ENCODE results near the gene SLC22A23.

DNA sequence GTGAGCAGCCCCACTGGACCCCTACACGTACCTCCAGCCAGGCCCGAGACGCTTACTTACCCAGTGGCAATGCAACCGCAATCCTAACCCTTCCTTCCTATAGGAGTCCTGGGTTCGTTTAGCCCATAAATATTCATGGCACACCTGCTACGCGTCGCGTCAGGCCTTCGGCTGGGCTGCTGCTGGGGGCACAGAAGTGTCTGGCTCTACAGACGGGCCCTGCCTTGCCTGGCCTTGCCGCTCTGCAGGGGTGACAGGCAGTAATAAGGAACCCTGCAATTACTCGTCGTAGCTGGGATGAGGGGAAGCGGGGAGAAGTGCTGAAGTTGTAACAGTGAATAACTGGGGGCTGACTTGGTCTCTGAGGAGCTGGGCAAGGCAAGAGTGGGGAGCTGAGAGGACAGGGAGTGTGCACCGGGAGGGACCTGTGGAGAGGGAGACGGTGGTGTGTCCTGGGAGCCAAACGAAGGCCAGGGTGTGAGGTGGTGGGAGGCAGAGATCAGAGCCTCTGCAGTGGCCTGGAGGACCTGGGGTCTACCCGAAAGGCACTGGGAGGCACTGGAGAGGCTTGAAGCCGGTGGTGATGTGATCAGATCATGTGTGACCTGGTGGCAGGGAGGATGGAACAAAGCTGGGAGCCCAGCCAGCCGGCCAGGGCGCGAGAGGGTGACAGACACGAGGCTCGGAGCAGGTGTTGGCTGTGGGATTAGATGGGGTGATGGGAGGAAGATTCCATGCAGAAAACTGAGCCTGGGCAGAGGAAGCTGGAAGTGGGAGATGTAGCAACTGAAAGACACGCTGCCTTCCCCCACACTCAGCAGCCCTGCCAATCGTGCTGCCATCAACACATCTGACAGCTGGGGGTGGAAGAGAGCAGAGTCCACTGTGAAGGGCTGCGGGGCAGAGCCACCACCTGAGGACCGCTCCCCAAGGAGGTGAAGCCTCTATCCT lies 161.7 kb downstream of the SLC22A23 start:
- TF ChIP-seq, protein P1, sequence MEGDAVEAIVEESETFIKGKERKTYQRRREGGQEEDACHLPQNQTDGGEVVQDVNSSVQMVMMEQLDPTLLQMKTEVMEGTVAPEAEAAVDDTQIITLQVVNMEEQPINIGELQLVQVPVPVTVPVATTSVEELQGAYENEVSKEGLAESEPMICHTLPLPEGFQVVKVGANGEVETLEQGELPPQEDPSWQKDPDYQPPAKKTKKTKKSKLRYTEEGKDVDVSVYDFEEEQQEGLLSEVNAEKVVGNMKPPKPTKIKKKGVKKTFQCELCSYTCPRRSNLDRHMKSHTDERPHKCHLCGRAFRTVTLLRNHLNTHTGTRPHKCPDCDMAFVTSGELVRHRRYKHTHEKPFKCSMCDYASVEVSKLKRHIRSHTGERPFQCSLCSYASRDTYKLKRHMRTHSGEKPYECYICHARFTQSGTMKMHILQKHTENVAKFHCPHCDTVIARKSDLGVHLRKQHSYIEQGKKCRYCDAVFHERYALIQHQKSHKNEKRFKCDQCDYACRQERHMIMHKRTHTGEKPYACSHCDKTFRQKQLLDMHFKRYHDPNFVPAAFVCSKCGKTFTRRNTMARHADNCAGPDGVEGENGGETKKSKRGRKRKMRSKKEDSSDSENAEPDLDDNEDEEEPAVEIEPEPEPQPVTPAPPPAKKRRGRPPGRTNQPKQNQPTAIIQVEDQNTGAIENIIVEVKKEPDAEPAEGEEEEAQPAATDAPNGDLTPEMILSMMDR (IDR thresholded peaks at IDR 0.05; ENCODE audit: low read depth, low read length), result peak; percentile 33
- TF ChIP-seq EZH2phosphoT487 (IDR thresholded peaks at IDR 0.05; ENCODE audit: low read depth), result no peak

Measured in OCI-LY3 (cell line).